GM12872 (cell line): ENCODE data around the gene MAP4.

ENCODE experiments used
- CTCF ChIP-seq: IDR thresholded peaks from 3 replicates; pipeline ENCODE4 v1.5.1; 2011; ENCODE audit warnings: low read depth, mild to moderate bottlenecking, low read length, moderate library complexity; ENCODE audit not compliant: insufficient read depth

The MAP4 gene

DNA sequence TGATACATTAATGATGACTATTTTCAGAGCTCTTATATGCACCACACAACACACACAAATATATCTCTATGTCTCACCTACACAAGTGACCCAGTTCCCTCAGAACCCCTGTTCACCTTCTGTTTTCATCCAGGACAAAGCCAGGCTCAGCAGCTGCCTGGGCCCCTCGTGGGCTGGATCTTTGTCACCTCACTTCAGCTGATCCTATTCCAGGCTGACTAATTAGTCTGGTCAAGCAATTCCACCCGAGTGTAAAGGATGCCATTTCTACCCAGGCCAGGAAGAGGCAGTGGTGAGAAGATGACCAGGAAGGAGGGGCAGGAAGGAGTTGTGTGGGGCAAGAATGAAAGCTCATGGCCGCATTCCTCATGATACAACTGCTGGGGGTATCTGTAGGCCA is 151.0 kb downstream of the MAP4 start:
- no peak for TF ChIP-seq CTCF

- TF ChIP-seq CTCF, result no peak
Observed at GRCh38 chr3:47863391-47864128, 152.7 kb downstream of the MAP4 start.

DNA sequence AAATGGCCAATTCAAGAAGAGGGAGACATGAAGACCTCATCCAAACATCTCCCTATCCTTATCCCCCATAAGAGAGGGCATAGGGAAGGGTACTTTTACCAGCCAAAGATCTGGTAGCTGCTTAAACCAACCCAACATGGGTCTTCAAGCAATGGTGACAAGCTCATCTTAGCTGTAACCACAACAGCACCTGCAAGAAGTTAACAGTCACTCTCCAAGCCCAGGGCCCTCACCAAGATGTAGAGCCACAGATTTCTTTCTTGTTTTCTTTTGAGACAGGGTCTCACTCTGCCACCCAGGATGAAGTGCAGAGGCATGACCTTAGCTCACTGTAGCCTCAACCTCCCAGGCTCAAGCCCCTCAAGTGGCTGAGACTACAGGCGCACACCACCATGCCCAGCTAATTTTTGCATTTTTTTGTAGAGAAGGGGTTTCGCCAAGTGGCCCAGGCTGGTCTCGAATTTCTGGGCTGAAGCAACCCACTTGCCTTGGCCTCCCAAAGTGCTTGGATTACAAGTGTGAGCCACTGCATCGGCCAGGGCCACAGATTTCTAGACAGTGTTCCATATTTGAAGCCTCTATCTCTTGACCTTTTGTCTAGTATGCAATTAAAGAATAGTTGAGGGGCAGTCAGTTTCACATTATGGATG is 156.1 kb downstream of the MAP4 start:
- no peak for TF ChIP-seq CTCF

DNA sequence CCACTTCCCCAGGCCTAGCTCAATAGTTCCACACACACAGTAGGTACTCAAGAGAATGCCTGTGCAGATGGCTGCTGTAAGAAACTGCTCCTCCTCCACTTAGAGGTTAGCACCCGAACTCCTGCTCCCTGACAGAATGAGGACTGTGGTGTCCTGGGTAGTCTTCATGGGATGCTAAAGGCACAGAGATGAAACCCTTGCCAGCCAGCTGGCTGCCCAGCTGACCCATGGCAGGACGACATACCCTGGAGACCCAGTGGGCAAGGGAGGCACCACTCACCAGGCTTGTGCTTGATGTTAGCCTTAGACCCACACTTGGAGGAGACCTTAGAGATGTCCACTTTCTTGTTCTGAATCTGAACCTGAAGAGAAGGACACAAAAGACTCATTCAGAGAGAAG is 159.1 kb downstream of the MAP4 start:
- no peak for TF ChIP-seq CTCF

- TF ChIP-seq CTCF, result no peak
Observed at GRCh38 chr3:47856669-47857068, 159.5 kb downstream of the MAP4 start.

DNA sequence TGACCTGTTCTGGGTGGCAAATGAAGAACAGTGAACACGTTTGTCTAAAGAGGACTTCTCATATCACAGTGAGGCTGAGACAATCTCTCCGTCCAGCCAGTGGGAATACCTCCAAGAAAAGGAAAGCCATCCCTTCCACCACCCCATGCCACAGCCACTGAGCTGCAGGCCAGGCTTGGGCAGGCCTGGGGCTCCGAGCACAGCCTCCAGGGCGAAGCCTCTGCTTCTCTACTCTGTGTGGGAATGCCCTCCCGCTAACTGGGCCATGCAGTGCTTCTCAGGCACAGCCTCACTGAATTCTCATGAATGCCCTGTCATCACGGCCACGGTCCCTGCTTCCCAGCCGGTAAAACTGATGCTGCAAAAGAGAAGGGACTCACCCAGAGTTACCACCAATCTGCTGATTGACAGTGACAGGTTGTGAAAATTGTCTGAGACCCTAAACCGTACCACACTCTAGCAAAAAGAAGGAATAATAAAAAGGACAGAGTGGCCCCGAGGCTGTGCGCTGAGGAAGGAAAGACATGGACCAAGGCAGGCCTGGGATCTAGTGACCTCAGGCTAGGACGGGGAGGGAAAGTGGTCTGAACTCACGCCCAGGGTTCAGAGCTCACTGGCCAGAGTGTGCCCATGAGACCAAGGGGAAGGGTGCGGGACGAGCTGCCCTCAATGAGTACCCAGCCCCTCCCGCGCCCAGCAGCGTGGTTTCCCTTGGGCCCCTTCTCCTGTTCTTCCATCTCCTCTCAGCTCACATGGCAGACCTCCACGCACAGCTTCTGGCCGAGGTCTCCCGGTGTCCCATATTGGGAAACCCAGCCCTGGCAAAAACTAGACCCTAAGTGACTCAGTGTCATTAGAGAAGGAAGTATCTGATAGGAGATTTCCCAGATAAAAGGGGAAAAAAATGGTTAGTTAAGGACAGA is 160.5 kb downstream of the MAP4 start:
- no peak for TF ChIP-seq CTCF

- no peak for TF ChIP-seq CTCF
Observed at GRCh38 chr3:47854720-47855455, 161.3 kb downstream of the MAP4 start.
